ENCODE results near the gene PRKAR1B.
"Not testable (repeated sequence)": the region's sequence is repeated elsewhere in the genome, so short reads cannot be mapped to it uniquely, and the experiment has no call there.

Gene PRKAR1B

DNA sequence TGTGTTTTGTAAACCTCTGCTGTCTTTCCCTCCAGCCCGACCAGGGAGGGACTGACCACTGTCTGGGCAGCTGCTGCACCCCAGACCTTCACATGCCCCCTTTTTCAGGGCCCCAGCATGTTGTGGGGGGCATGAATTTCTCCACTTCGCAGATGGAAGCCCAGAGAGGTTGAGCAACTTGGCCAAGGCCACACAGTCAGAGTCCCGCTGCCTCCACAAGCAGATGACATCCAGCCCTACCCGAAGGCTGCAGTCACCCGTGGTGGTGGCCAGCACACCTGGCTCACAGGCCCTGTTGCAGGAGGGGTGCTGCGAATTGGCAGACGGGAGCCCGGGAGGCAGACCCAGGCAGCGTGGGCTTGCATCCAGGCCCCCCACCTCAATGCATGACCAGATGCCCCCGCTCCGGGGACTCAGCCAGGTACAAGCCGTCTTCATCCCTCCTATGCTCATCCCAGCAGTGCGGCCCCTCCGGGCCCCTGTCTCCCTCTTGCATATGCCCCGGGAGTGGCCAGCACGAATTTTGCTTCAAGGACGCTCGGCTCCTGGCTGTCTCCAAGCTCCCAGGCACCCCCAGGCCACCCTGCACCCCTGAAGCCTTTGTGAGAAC, 171.4 kb downstream of the PRKAR1B start:
- H3K36me3 ChIP-seq (ENCODE audit: insufficient read depth, low read length), result no peaks in the 10 kb centered on the region
- H3K4me3 ChIP-seq (ENCODE audit: low read length), result no peak overlapping the region
- H3K4me1 ChIP-seq (ENCODE audit: control insufficient read depth, insufficient read depth, low read length), result no peaks in the 10 kb centered on the region
- no peaks in the 10 kb centered on the region for H3K9me3 ChIP-seq (replicated peaks; ENCODE audit: low read length)
- no peak overlapping the region for H3K4me2 ChIP-seq (ENCODE audit: low read length)
- H3K27me3 ChIP-seq (ENCODE audit: control insufficient read depth, insufficient read depth, low read length), result no peaks in the 10 kb centered on the region
- no peak overlapping the region for H3K9ac ChIP-seq (ENCODE audit: low read depth, low read length)

DNA sequence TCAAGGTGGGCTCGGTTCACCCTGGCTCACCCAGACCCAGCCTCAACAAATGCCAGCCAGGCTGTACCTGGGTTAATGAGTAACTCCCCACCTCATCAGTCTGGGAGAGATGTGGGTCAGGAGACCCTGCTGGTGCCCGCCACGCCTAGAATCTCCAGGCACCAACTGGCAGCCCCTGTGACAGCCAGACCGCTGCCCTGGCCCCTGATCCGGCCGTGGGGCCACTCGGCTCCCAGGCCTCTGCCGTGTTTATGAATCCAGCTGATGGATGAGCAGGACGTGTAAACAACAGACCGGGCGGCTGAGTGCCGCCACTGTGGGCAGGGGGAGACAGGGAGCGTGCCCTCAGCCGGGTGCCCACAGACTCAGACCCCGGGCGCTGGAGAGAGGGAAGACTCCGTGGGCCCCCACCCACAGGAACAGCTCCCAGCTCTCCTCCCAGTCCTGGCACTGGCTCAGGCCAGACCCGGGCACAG, 173.4 kb downstream of the PRKAR1B start:
- Histone ChIP-seq H3K4me3 (ENCODE audit: low read length) (no peak overlapping the region), H3K9me3 (replicated peaks; ENCODE audit: low read length) (no peaks in the 10 kb centered on the region), H3K4me2 (ENCODE audit: low read length) (no peak overlapping the region), H3K9ac (ENCODE audit: low read depth, low read length) (no peak overlapping the region), H3K4me1 (ENCODE audit: control insufficient read depth, insufficient read depth, low read length) (no peaks in the 10 kb centered on the region), H3K27me3 (ENCODE audit: control insufficient read depth, insufficient read depth, low read length) (no peaks in the 10 kb centered on the region), H3K36me3 (ENCODE audit: insufficient read depth, low read length) (no peaks in the 10 kb centered on the region)

GRCh38 chr7:552868-553635, 174.0 kb downstream of the PRKAR1B start:
- Histone ChIP-seq H3K4me2 (ENCODE audit: low read length) (no peak overlapping the region), H3K27me3 (ENCODE audit: control insufficient read depth, insufficient read depth, low read length) (no peaks in the 10 kb centered on the region), H3K4me1 (ENCODE audit: control insufficient read depth, insufficient read depth, low read length) (no peaks in the 10 kb centered on the region), H3K9ac (ENCODE audit: low read depth, low read length) (no peak overlapping the region), H3K36me3 (ENCODE audit: insufficient read depth, low read length) (no peaks in the 10 kb centered on the region), H3K4me3 (ENCODE audit: low read length) (no peak overlapping the region), H3K9me3 (replicated peaks; ENCODE audit: low read length) (no peaks in the 10 kb centered on the region)

- H3K4me1 ChIP-seq (ENCODE audit: control insufficient read depth, insufficient read depth, low read length); H3K9me3 ChIP-seq (replicated peaks; ENCODE audit: low read length); H3K4me2 ChIP-seq (ENCODE audit: low read length); H3K27me3 ChIP-seq (ENCODE audit: control insufficient read depth, insufficient read depth, low read length); H3K9ac ChIP-seq (ENCODE audit: low read depth, low read length); H3K4me3 ChIP-seq (ENCODE audit: low read length); H3K36me3 ChIP-seq (ENCODE audit: insufficient read depth, low read length): not testable (repeated sequence)
Observed at GRCh38 chr7:552151-552867, 174.8 kb downstream of the PRKAR1B start.

GRCh38 chr7:551615-551970, 175.5 kb downstream of the PRKAR1B start:
- not testable (repeated sequence) for H3K4me1 ChIP-seq (ENCODE audit: control insufficient read depth, insufficient read depth, low read length); H3K27me3 ChIP-seq (ENCODE audit: control insufficient read depth, insufficient read depth, low read length); H3K36me3 ChIP-seq (ENCODE audit: insufficient read depth, low read length); H3K4me2 ChIP-seq (ENCODE audit: low read length); H3K9ac ChIP-seq (ENCODE audit: low read depth, low read length); H3K9me3 ChIP-seq (replicated peaks; ENCODE audit: low read length); H3K4me3 ChIP-seq (ENCODE audit: low read length)

GRCh38 chr7:550881-551614, 176.0 kb downstream of the PRKAR1B start:
- Histone ChIP-seq H3K4me3 (ENCODE audit: low read length) (no peak overlapping the region), H3K9ac (ENCODE audit: low read depth, low read length) (no peak overlapping the region), H3K4me1 (ENCODE audit: control insufficient read depth, insufficient read depth, low read length) (peaks cover 3% of the 10 kb centered on the region), H3K9me3 (replicated peaks; ENCODE audit: low read length) (no peaks in the 10 kb centered on the region), H3K36me3 (ENCODE audit: insufficient read depth, low read length) (no peaks in the 10 kb centered on the region), H3K27me3 (ENCODE audit: control insufficient read depth, insufficient read depth, low read length) (no peaks in the 10 kb centered on the region), H3K4me2 (ENCODE audit: low read length) (no peak overlapping the region)

GRCh38 chr7:549891-550625, 177.0 kb downstream of the PRKAR1B start:
- peaks cover 3% of the 10 kb centered on the region for H3K4me1 ChIP-seq (ENCODE audit: control insufficient read depth, insufficient read depth, low read length)
- H3K36me3 ChIP-seq (ENCODE audit: insufficient read depth, low read length), result no peaks in the 10 kb centered on the region
- no peaks in the 10 kb centered on the region for H3K27me3 ChIP-seq (ENCODE audit: control insufficient read depth, insufficient read depth, low read length)
- H3K4me3 ChIP-seq (ENCODE audit: low read length), result no peak overlapping the region
- H3K9ac ChIP-seq (ENCODE audit: low read depth, low read length), result no peak overlapping the region
- no peak overlapping the region for H3K4me2 ChIP-seq (ENCODE audit: low read length)
- H3K9me3 ChIP-seq (replicated peaks; ENCODE audit: low read length), result no peaks in the 10 kb centered on the region

- Histone ChIP-seq H3K4me1 (ENCODE audit: control insufficient read depth, insufficient read depth, low read length) (peaks cover 3% of the 10 kb centered on the region), H3K9ac (ENCODE audit: low read depth, low read length) (no peak overlapping the region), H3K9me3 (replicated peaks; ENCODE audit: low read length) (no peaks in the 10 kb centered on the region), H3K4me3 (ENCODE audit: low read length) (no peak overlapping the region), H3K4me2 (ENCODE audit: low read length) (no peak overlapping the region), H3K27me3 (ENCODE audit: control insufficient read depth, insufficient read depth, low read length) (no peaks in the 10 kb centered on the region), H3K36me3 (ENCODE audit: insufficient read depth, low read length) (no peaks in the 10 kb centered on the region)
Observed at GRCh38 chr7:549066-549890, 177.8 kb downstream of the PRKAR1B start.

DNA sequence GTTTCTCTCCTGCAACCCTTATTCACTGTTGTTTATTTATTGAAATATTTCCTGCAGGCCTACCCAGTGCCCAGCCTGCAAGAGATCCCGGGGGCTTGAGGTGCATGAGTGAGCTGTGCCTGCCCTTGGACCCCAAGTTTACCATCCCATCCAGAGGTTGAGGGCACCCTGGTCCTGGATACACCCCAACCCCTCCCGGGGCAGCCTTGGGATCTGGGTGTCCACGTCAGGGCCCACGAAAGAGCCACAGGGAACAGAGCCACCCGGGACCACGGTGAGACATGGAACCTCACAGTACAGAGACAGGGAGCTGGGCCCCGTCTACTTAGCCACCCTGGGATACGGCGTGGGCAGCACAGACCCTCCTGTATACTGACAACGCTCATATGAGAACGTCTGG, 178.7 kb downstream of the PRKAR1B start:
- Histone ChIP-seq H3K4me2 (ENCODE audit: low read length) (no peak overlapping the region), H3K9ac (ENCODE audit: low read depth, low read length) (no peak overlapping the region), H3K4me3 (ENCODE audit: low read length) (no peak overlapping the region), H3K9me3 (replicated peaks; ENCODE audit: low read length) (no peaks in the 10 kb centered on the region), H3K36me3 (ENCODE audit: insufficient read depth, low read length) (no peaks in the 10 kb centered on the region), H3K27me3 (ENCODE audit: control insufficient read depth, insufficient read depth, low read length) (no peaks in the 10 kb centered on the region), H3K4me1 (ENCODE audit: control insufficient read depth, insufficient read depth, low read length) (peaks cover 7% of the 10 kb centered on the region)

DNA sequence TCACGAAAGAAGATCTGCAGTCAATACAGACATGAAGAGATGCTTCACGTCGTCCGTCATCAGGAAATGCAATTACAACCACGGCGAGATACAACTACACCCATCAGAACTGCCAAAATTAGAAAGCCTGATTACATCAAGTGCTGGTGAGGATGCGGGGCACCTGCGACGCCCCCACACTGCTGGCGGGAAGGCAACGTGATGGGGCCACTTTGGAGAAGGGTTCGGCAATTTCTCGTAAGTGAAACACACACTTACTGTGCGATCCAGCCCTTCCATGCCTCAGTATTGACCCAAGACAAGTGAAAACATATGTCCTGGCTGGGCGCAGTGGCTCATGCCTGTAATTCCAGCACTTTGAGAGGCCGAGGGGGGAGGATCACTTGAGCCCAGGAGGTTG, 181.6 kb downstream of the PRKAR1B start:
- H3K4me1 ChIP-seq (ENCODE audit: control insufficient read depth, insufficient read depth, low read length), result peaks cover 28% of the 10 kb centered on the region
- H3K4me3 ChIP-seq (ENCODE audit: low read length), result no peak overlapping the region
- H3K9me3 ChIP-seq (replicated peaks; ENCODE audit: low read length), result no peaks in the 10 kb centered on the region
- H3K27me3 ChIP-seq (ENCODE audit: control insufficient read depth, insufficient read depth, low read length), result no peaks in the 10 kb centered on the region
- H3K9ac ChIP-seq (ENCODE audit: low read depth, low read length), result no peak overlapping the region
- no peaks in the 10 kb centered on the region for H3K36me3 ChIP-seq (ENCODE audit: insufficient read depth, low read length)
- H3K4me2 ChIP-seq (ENCODE audit: low read length), result no peak overlapping the region
